Peyer's patch (tissue), 4 donors: ENCODE measurements around the gene ZBTB7B. TPM values are rescaled to one million over a fixed set of nuclear protein-coding genes. Genes with fewer than 3 reads are reported as not detected.

Source experiments
- DNase-seq, 3 donors: peaks; one replicate each; pipeline ENCODE4 v3.0.0-alpha.2; 2017 to 2019
- H3K27ac ChIP-seq, 4 donors: fragments of 200-600 bp; sonication (generic); one replicate each; pipeline ENCODE4 v1.5.1; 2016 to 2019
- H3K27me3 ChIP-seq, 2 donors: fragments of 200-600 bp; sonication (generic); one replicate each; pipeline ENCODE4 v1.5.1; 2019
- H3K36me3 ChIP-seq, 3 donors: fragments of 200-600 bp; sonication (generic); one replicate each; pipeline ENCODE4 v1.5.1; 2016 to 2019
- H3K4me1 ChIP-seq, 4 donors: fragments of 200-600 bp; sonication (generic); one replicate each; pipeline ENCODE4 v1.5.1; 2016 to 2019
- H3K4me3 ChIP-seq, 4 donors: fragments of 200-600 bp; sonication (generic); 1 replicate in 3 of 4; 2 replicates in 1 of 4; pipeline ENCODE4 v1.5.1; 2016 to 2019; ENCODE audit warnings: mild to moderate bottlenecking in 1 of 4
- H3K9me3 ChIP-seq, 4 donors: fragments of 200-600 bp; sonication (generic); one replicate each; pipeline ENCODE4 v1.5.1; 2016 to 2019; ENCODE audit warnings: mild to moderate bottlenecking in 1 of 4
- POLR2A ChIP-seq, 2 donors: fragments of 450-650 bp; IDR thresholded peaks; one replicate each; pipeline ENCODE4 v1.5.1; 2017; ENCODE audit warnings: antibody characterized with exemption in 2 of 2, mild to moderate bottlenecking in 2 of 2, moderate library complexity in 2 of 2
- total RNA-seq, 4 donors: library from RNA; depleted of rRNA; stranded (reverse); fragments of >200 nt; gene quantifications; one replicate each; pipeline ENCODE4 v1.1.0, GENCODE V29; 2016
- TF ChIP-seq, protein P1 (sequence below), 6 experiments: fragments of 450-650 bp in 4 of 6; fragments of 200-600 bp in 2 of 6; sonication (generic) in 1 of 6; IDR thresholded peaks; one replicate each; pipeline ENCODE4 v1.5.1; 2017 to 2019; ENCODE audit warnings: antibody characterized with exemption in 6 of 6, mild to moderate bottlenecking in 3 of 6, moderate library complexity in 1 of 6

Gene ZBTB7B
- total RNA-seq, 4 donors from 2014 or later = 35.5 to 412 (median 346) TPM

DNA sequence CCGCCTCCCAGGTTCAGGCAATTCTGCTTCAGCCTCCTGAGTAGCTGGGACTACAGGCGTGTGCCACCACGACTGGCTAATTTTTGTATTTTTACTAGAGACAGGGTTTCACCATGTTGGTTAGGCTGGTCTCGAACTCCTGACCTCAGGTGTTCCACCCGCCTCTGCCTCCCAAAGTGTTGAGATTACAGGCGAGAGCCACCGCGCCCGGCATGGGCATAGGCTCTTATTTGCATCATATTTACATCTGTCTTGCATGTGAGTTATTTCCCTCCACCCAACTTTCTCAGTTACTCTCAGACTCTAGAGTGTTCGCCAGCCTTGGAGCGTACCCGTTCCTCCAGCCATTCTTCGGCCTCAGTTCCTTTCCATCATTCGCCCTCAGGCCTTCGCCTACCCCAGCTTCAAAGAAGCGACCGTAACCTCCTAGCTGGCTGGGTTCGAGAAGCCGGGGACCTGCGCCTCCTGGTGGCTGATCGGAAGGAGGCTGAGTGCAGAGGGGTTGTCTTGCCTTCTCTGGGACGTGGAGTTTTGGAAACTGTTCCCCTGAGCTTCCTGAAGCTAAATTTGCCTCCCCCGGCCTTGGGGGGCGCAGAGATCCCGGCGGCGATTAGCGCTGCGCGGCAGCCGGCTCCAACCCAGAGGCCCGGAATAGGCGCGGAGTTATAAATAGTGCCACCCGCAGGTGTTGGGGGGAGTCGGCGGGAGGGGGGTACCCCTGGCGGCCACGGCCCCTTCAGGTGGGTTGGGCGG is 3.6 kb upstream of the ZBTB7B start:
- no peaks in the 10 kb centered on the region for H3K36me3 ChIP-seq
- peaks cover 0 to 16% (median 5%) of the 10 kb centered on the region in 4 donors for H3K4me1 ChIP-seq
- no peaks in the 10 kb centered on the region for H3K9me3 ChIP-seq
- peak overlapping the region; percentile 94 to 99 (median 96) for H3K27ac ChIP-seq
- H3K27me3 ChIP-seq = no peaks in the 10 kb centered on the region
- DNase-seq = peak; percentile 56 to 86 (median 85)
- TF ChIP-seq, protein P1, sequence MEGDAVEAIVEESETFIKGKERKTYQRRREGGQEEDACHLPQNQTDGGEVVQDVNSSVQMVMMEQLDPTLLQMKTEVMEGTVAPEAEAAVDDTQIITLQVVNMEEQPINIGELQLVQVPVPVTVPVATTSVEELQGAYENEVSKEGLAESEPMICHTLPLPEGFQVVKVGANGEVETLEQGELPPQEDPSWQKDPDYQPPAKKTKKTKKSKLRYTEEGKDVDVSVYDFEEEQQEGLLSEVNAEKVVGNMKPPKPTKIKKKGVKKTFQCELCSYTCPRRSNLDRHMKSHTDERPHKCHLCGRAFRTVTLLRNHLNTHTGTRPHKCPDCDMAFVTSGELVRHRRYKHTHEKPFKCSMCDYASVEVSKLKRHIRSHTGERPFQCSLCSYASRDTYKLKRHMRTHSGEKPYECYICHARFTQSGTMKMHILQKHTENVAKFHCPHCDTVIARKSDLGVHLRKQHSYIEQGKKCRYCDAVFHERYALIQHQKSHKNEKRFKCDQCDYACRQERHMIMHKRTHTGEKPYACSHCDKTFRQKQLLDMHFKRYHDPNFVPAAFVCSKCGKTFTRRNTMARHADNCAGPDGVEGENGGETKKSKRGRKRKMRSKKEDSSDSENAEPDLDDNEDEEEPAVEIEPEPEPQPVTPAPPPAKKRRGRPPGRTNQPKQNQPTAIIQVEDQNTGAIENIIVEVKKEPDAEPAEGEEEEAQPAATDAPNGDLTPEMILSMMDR (IDR thresholded peaks at IDR 0.05) = peak; percentile 74 to 91 (median 84)
- peak in 1 of 2 donors; percentile 34 for TF ChIP-seq POLR2A (IDR thresholded peaks at IDR 0.05)
- H3K4me3 ChIP-seq = peak overlapping the region; percentile 70 to 91 (median 83)

DNA sequence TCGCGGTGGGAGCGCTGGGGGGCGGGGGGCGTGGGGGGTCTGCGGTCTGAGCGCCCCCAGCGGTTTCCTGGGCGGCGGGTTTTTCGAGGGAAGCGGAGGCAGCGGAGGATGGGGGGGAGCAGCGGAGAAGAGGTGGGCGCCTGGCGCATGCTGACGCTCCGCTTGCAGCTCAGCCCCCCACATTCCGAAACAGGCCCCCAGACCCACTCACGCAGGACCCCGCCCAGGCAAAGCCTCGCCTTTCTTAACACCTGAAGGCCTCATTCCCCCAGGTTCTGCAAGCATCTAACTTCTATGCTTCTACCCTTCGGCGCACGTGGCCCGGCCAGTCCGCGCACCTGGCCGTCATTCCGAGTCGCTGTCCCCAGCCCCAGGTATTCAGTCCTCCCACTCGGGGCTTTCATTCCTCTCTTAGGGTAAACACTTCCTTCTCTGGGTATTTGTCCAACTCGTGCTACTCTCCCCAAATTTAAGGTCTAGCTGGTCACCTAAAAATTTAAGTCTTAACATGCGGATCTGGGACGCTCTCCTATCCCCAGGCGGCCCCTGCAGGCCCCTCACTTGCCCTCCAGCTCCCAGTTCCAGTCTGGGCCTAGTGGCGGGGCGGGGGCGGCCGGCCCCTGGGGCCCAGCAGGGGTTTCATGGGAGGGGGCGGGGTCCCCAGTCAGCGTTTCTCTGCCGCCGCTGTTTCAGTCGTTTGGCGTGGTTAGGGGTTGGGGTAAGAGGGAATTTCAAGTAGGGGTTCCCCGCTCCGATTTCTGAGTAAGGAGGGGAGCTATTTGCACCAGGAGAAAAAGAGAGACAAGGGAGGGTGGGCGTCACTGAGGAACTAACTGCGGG is 2.8 kb upstream of the ZBTB7B start:
- H3K27me3 ChIP-seq = no peaks in the 10 kb centered on the region
- H3K4me3 ChIP-seq = peak overlapping the region; percentile 70 to 91 (median 83)
- no peaks in the 10 kb centered on the region for H3K9me3 ChIP-seq
- peak; percentile 61 to 81 (median 72) for DNase-seq
- H3K36me3 ChIP-seq = no peaks in the 10 kb centered on the region
- H3K27ac ChIP-seq = peak overlapping the region; percentile 94 to 99 (median 96)
- H3K4me1 ChIP-seq = peaks cover 0 to 24% (median 12%) of the 10 kb centered on the region in 4 donors
- no peak for TF ChIP-seq POLR2A (IDR thresholded peaks at IDR 0.05)

DNA sequence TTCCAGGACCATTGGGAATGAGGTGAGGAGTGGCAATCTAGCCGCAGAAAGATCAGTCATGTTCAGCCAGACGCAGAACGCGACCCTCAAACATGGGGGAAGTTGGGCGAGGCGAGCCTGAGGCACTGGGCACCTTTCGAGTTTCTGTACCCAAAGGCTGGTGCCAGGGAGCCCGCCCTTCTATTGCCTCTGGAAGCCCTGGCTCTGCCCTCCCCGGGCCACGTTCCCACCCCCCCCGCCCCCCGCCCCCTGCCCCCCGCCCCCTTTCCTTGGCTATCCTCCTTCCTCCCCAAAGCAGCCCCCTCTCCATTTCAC is 2.2 kb upstream of the ZBTB7B start:
- no peaks in the 10 kb centered on the region for H3K36me3 ChIP-seq
- H3K27me3 ChIP-seq = no peaks in the 10 kb centered on the region
- H3K9me3 ChIP-seq = no peaks in the 10 kb centered on the region
- DNase-seq = peak in 1 of 3 donors; percentile 62
- H3K4me3 ChIP-seq = peak overlapping the region; percentile 70 to 91 (median 83)
- peaks cover 0 to 30% (median 18%) of the 10 kb centered on the region in 4 donors for H3K4me1 ChIP-seq
- H3K27ac ChIP-seq = peak overlapping the region; percentile 94 to 99 (median 96)
- TF ChIP-seq POLR2A (IDR thresholded peaks at IDR 0.05) = no peak
- TF ChIP-seq, protein P1 (IDR thresholded peaks at IDR 0.05) = no peak

DNA sequence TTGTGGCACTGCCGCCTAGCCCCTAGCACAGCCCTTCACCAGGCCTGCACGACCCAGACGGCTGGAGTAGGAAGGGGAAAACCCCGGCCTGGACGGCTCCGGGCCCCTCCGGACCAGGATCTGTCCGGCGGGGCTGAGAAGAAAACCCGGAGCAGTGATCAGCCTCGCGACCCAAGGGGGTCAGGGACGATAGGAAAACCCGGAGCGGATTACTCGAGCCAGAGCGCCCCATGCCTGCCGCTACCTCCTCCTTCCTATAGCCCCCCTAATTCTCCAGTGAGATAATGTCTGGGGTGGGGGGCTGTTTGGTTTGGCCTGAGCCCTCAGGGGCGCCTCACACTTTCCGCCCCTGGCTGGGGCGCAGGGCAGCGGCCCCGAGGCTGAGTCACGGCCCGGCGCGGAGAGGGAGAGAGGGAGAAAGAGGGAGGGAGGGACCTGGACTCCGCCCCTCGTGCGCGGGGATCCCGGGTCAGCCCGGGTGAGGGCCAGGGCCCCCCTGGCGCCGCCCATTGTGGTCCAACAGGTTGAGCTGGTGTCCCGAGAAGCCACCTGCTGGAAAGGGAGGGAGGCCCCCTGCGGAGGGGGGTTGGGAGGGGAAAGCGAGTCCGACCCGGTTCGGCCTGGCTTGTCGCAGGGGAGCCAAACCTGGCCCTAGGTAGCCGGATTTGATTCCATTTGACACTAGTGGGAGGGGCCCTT is 1.7 kb upstream of the ZBTB7B start:
- H3K4me1 ChIP-seq = peaks cover 0 to 35% (median 23%) of the 10 kb centered on the region in 4 donors
- H3K4me3 ChIP-seq = peak overlapping the region; percentile 70 to 91 (median 83)
- H3K36me3 ChIP-seq = no peaks in the 10 kb centered on the region
- H3K27me3 ChIP-seq = no peaks in the 10 kb centered on the region
- no peaks in the 10 kb centered on the region for H3K9me3 ChIP-seq
- H3K27ac ChIP-seq = peak overlapping the region; percentile 94 to 99 (median 96)
- DNase-seq = peak; percentile 84 to 99 (median 96)
- TF ChIP-seq, protein P1 (IDR thresholded peaks at IDR 0.05) = peak in 3 of 6 experiments; percentile 25 to 38 (median 34)
- TF ChIP-seq POLR2A (IDR thresholded peaks at IDR 0.05) = peak; percentile 95 to 98

DNA sequence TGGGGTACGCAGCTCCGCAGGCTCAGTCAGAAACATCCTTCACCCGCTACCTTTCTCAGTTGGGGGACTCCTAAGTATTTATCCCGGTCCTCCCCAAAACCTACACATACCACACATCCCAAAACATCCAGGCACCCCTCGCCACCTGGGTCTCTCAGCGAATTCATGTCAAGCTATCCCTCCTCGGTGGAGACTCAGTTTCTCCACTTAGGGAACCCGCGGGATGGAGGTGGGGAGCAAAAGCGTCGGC is 1.3 kb upstream of the ZBTB7B start:
- TF ChIP-seq, protein P1 (IDR thresholded peaks at IDR 0.05) = no peak
- TF ChIP-seq POLR2A (IDR thresholded peaks at IDR 0.05) = no peak
- no peaks in the 10 kb centered on the region for H3K27me3 ChIP-seq

More for the DNA sequence above, 1.3 kb upstream of the ZBTB7B start:
- H3K9me3 ChIP-seq = no peaks in the 10 kb centered on the region
- H3K36me3 ChIP-seq = no peaks in the 10 kb centered on the region
- peaks cover 0 to 40% (median 27%) of the 10 kb centered on the region in 4 donors for H3K4me1 ChIP-seq
- DNase-seq = no peak
- peak overlapping the region; percentile 70 to 91 (median 83) for H3K4me3 ChIP-seq
- H3K27ac ChIP-seq = peak overlapping the region; percentile 94 to 99 (median 96)
